Neural crest cell (in vitro differentiated cells): Measurements from ENCODE around the gene DLG4. TPM values are rescaled to one million over a fixed set of nuclear protein-coding genes. Genes with fewer than 3 reads are reported as not detected.

Source experiments
- DNase-seq: peaks from one replicate; pipeline ENCODE4 v3.0.0; 2021; ENCODE audit warnings: low read depth, mixed read lengths, low spot score
- H3K27ac Mint-ChIP-seq: one replicate; pipeline ENCODE4 v1.8.0; 2021; ENCODE audit warnings: mild to moderate bottlenecking, mixed read lengths; ENCODE audit not compliant: unreplicated experiment
- H3K27me3 Mint-ChIP-seq: 2 replicates; pipeline ENCODE4 v1.8.0; 2021; ENCODE audit warnings: low read depth, mild to moderate bottlenecking, mixed read lengths
- H3K36me3 Mint-ChIP-seq: 2 replicates; pipeline ENCODE4 v1.8.0; 2021; ENCODE audit warnings: low read depth, mild to moderate bottlenecking, mixed read lengths
- H3K4me1 Mint-ChIP-seq: 2 replicates; pipeline ENCODE4 v1.8.0; 2021; ENCODE audit warnings: mixed read lengths
- H3K4me3 Mint-ChIP-seq: one replicate; pipeline ENCODE4 v1.8.0; 2021; ENCODE audit warnings: mild to moderate bottlenecking, mixed read lengths
- H3K9me3 Mint-ChIP-seq: 2 replicates; pipeline ENCODE4 v1.8.0; 2021; ENCODE audit warnings: mixed read lengths
- total RNA-seq: library from RNA; stranded (reverse); gene quantifications from 2 replicates; pipeline ENCODE4 v1.2.1, GENCODE V29; 2021
- TF ChIP-seq, protein P1 (sequence below): fragments of 200-600 bp; sonication (generic); conservative IDR thresholded peaks from 2 replicates; pipeline ENCODE4 v1.5.0; 2021; ENCODE audit warnings: antibody characterized with exemption, mild to moderate bottlenecking

The DLG4 gene
- total RNA-seq, 1 donor from 2014 or later = 51.4 TPM

DNA sequence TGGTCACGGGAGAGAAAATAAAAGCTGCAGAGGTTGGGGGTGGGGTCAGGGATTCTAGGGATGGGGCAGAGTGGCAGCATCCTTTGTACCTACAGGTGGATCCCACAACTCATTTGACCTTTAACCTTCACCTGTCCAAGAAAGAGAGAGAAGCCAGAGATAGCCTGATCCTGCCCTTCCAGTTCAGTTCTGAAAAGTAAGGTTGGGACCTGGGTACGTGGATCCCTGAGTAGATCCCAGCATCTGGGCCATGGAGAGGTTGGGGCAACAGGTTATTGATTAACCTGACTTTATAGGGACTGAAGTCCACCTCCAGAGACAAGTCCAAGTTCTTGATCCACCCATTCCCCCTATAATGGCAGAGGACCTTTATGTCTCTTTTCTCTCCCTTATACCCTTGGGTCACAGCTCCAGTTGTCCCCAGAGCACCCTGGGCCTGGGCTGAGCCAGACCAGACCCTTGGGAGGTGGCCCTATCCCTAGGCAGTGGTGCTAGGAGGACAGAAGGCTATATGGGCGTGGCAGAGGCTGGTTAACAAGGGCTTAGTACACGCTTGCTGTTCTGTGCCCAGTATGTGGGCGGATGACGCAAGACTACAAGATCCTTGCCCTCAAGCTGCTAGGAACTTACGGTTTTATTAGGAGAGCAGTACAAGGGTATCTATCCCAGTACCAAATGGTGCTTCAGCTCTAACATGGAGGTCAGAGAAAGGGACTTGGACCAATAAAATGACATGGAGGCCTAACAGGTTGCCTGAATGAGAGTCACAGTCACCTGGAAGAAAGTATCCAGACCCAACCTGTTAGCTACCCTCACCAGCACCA lies 39.3 kb upstream of the DLG4 start:
- peaks cover 58% of the 10 kb centered on the region for H3K27me3 Mint-ChIP-seq
- H3K4me3 Mint-ChIP-seq = peak overlapping the region; percentile 19
- peaks cover 11% of the 10 kb centered on the region for H3K4me1 Mint-ChIP-seq
- H3K36me3 Mint-ChIP-seq = peaks cover 17% of the 10 kb centered on the region
- no peaks in the 10 kb centered on the region for H3K9me3 Mint-ChIP-seq
- no peak overlapping the region for H3K27ac Mint-ChIP-seq
- TF ChIP-seq, protein P1, sequence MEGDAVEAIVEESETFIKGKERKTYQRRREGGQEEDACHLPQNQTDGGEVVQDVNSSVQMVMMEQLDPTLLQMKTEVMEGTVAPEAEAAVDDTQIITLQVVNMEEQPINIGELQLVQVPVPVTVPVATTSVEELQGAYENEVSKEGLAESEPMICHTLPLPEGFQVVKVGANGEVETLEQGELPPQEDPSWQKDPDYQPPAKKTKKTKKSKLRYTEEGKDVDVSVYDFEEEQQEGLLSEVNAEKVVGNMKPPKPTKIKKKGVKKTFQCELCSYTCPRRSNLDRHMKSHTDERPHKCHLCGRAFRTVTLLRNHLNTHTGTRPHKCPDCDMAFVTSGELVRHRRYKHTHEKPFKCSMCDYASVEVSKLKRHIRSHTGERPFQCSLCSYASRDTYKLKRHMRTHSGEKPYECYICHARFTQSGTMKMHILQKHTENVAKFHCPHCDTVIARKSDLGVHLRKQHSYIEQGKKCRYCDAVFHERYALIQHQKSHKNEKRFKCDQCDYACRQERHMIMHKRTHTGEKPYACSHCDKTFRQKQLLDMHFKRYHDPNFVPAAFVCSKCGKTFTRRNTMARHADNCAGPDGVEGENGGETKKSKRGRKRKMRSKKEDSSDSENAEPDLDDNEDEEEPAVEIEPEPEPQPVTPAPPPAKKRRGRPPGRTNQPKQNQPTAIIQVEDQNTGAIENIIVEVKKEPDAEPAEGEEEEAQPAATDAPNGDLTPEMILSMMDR = no peak
- no peak for DNase-seq

DNA sequence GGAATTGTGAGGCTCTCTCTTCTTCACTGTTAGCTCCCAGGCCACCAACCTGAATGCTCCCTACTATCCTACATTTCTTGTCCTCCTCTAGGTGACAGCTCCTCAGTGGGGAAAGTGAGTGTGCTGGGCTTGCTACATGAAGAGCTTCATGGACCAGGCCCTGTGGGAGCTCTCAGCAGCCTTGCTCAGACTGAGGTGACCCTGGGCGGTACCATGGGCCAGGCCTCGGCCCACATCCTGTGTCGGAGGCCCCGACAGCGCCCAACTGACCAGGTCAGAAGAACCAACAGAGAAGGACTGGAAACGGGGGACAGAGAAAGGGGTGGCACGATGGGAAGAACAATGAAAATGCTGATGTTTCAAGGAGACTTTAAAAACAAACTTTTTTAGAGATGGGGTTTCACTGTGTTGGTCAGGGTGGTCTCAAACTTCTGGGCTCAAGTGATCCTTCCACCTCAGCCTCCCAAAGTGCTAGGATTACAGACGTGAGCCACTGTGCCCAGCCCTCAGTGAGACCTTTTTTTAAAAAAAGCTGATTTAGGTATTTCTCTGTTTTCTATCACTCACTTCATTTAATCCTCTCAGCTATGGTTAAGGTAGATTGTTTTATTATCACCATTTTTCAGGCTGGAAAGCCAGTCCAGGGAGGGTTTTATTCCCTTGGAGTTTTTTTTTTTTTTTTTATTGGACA lies 37.3 kb upstream of the DLG4 start:
- Mint-ChIP-seq H3K27ac (no peak overlapping the region), H3K9me3 (no peaks in the 10 kb centered on the region), H3K4me3 (peak overlapping the region; percentile 53), H3K4me1 (peaks cover 15% of the 10 kb centered on the region), H3K27me3 (peaks cover 38% of the 10 kb centered on the region), H3K36me3 (peaks cover 22% of the 10 kb centered on the region)
- DNase-seq = no peak
- TF ChIP-seq, protein P1 = no peak

DNA sequence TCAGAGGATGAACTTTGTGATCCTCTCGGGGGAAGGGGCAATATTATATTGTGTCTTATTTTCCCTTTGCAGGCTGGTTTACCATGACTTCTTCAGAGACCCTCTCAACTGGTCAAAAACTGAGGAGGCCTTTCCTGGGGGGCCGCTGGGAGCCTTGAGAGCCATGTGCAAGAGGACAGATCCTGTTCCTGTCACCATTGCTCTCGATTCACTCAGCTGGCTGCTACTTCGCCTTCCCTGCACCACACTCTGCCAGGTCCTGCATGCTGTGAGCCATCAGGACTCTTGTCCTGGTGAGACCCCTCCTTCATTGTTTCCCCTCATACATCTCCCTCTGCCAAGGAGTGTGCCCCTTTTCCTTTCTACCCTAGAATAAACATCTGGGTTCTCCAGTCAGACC lies 34.9 kb upstream of the DLG4 start:
- no peaks in the 10 kb centered on the region for H3K9me3 Mint-ChIP-seq
- DNase-seq = no peak
- H3K27ac Mint-ChIP-seq = no peak overlapping the region
- TF ChIP-seq, protein P1 = no peak
- H3K36me3 Mint-ChIP-seq = peaks cover 23% of the 10 kb centered on the region
- peak overlapping the region; percentile 84 for H3K4me3 Mint-ChIP-seq
- peaks cover 16% of the 10 kb centered on the region for H3K27me3 Mint-ChIP-seq
- H3K4me1 Mint-ChIP-seq = peaks cover 32% of the 10 kb centered on the region

DNA sequence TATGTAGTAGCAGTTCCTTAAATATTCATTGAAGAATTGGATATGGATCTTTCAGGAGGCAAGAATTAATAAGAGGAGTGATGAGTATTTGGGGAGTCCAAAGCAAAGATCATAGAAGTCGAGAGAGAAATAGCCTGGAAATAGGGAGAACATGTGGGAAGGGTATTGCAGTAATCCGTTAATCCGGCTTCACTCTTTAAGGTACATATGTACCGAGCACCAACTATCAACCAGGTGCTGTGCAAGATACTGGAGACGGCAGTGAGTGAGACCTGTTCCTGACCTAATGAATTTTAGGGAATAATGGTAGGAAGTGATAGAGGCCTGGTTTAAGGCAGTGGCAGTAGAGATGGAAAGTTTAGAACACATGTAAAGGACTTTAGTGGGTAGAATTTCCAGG lies 33.4 kb upstream of the DLG4 start:
- Mint-ChIP-seq H3K36me3 (peaks cover 18% of the 10 kb centered on the region), H3K27me3 (peaks cover 7% of the 10 kb centered on the region), H3K27ac (peak overlapping the region; percentile 100), H3K4me1 (peaks cover 41% of the 10 kb centered on the region), H3K4me3 (peak overlapping the region; percentile 95), H3K9me3 (no peaks in the 10 kb centered on the region)
- TF ChIP-seq, protein P1 = no peak
- no peak for DNase-seq

DNA sequence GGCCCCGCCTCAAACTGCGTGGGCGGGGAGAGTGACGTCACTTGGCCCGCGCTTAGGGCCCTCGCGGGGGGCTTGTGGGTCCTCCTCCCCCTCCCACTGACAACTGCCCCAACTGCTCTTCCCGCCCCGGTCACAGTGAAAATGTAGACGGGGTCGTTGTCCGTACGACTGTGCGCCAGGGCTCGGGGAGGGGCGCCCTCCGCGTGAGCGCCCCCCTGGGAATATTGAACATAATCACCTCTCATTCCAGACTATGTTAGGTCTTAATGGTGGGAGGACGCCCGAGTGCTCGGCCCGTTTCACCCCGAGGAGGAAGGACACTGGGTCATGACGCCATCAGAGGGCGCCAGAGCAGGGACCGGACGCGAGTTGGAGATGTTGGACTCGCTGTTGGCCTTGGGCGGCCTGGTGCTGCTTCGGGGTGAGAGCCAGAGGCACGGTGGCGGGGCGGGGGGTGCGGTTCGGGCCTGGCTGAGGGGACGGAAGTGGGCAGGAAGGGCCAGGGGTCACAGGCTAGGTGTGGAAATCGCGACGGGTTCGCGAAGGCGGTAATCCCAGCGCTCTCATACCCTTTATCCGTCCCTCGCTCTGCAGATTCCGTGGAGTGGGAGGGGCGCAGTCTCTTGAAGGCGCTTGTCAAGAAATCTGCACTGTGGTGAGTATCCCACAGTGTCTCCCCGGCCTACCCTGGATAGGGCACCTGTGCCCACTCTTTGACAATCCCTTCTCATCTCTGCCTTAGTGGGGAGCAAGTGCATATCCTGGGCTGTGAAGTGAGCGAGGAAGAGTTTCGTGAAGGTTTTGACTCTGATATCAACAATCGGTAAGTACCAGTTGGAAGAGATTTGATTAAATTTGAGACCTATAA lies 32.8 kb upstream of the DLG4 start, which contains the start of gene ELP5:
Gene ELP5 (plus strand): TSS at position 40 of the 868 bp plus-strand sequence. CDS start 336 bp downstream, at position 376.
- H3K27me3 Mint-ChIP-seq = peaks cover 7% of the 10 kb centered on the region
- TF ChIP-seq, protein P1 = no peak
- peak within 1 kb of the TSS; percentile 99 for H3K4me3 Mint-ChIP-seq
- H3K4me1 Mint-ChIP-seq = peaks cover 41% of the 10 kb centered on the region
- peak; percentile 85 for DNase-seq
- peaks cover 18% of the 10 kb centered on the region for H3K36me3 Mint-ChIP-seq
- peak within 1 kb of the TSS; percentile 100 for H3K27ac Mint-ChIP-seq
- H3K9me3 Mint-ChIP-seq = no peaks in the 10 kb centered on the region
